Neuronal stem cell (in vitro differentiated cells): ENCODE results near the gene ADAM19.

Experiments
- DNase-seq: peaks from one replicate; pipeline ENCODE4 v3.0.0-alpha.2; 2013; ENCODE audit warnings: low spot score
- H2AFZ ChIP-seq: one replicate; pipeline ENCODE4 v1.6.1; 2013; ENCODE audit warnings: mild to moderate bottlenecking, low read length, inconsistent platforms
- H2AK5ac ChIP-seq: 2 replicates; pipeline ENCODE4 v1.6.1; 2013; ENCODE audit warnings: low read depth, mild to moderate bottlenecking, inconsistent platforms, low read length, moderate library complexity, mixed read lengths
- H2BK120ac ChIP-seq: 2 replicates; pipeline ENCODE4 v1.6.1; 2013; ENCODE audit warnings: low read depth, mild to moderate bottlenecking, inconsistent platforms, low read length, moderate library complexity, mixed read lengths
- H2BK12ac ChIP-seq: one replicate; pipeline ENCODE4 v1.6.1; 2013; ENCODE audit warnings: low read length, inconsistent platforms
- H2BK15ac ChIP-seq: 2 replicates; pipeline ENCODE4 v1.6.1; 2013; ENCODE audit warnings: mild to moderate bottlenecking, low read length, inconsistent platforms, mixed read lengths
- H2BK5ac ChIP-seq: one replicate; pipeline ENCODE4 v1.6.1; 2013; ENCODE audit warnings: inconsistent platforms, mild to moderate bottlenecking, low read length, moderate library complexity
- H3K14ac ChIP-seq: one replicate; pipeline ENCODE4 v1.6.1; 2013; ENCODE audit warnings: low read length, inconsistent platforms
- H3K18ac ChIP-seq: 2 replicates; pipeline ENCODE4 v1.6.1; 2013; ENCODE audit warnings: low read length, inconsistent platforms
- H3K23ac ChIP-seq: 2 replicates; pipeline ENCODE4 v1.6.1; 2013; ENCODE audit warnings: low read depth, mild to moderate bottlenecking, mixed read lengths, low read length, inconsistent platforms; ENCODE audit not compliant: poor library complexity
- H3K27ac ChIP-seq: replicated peaks from 3 replicates; pipeline ENCODE4 v1.5.1; 2013; ENCODE audit warnings: low read length, inconsistent platforms
- H3K27me3 ChIP-seq, 3 experiments: 2 replicates each; pipeline ENCODE4 v1.6.1; 2013; ENCODE audit warnings: low read length in 3 of 3, mild to moderate bottlenecking in 2 of 3, inconsistent platforms in 1 of 3, low read depth in 1 of 3, mixed read lengths in 1 of 3, moderate library complexity in 1 of 3; ENCODE audit not compliant: control insufficient read depth in 3 of 3, insufficient read depth in 3 of 3
- H3K36me3 ChIP-seq, 2 donors: replicated peaks in 1 of 2; 2 replicates each; pipeline ENCODE4 v1.6.1; 2013; ENCODE audit warnings: low read length in 2 of 2; ENCODE audit not compliant: control insufficient read depth in 2 of 2, insufficient read depth in 2 of 2
- H3K4ac ChIP-seq: 2 replicates; pipeline ENCODE4 v1.6.1; 2013; ENCODE audit warnings: inconsistent platforms, mild to moderate bottlenecking, low read length, moderate library complexity
- H3K4me1 ChIP-seq, 2 donors: 1 replicate in 1 of 2; 2 replicates in 1 of 2; pipeline ENCODE4 v1.6.1; 2013; ENCODE audit warnings: low read length in 2 of 2, low read depth in 1 of 2; ENCODE audit not compliant: control insufficient read depth in 2 of 2, insufficient read depth in 1 of 2
- H3K4me2 ChIP-seq: one replicate; pipeline ENCODE4 v1.6.1; 2013; ENCODE audit warnings: mild to moderate bottlenecking, low read length, inconsistent platforms; ENCODE audit not compliant: insufficient read depth, poor library complexity, severe bottlenecking
- H3K4me3 ChIP-seq, 2 donors: 2 replicates each; pipeline ENCODE4 v1.5.1; 2013; ENCODE audit warnings: low read length in 2 of 2, mild to moderate bottlenecking in 2 of 2, inconsistent platforms in 1 of 2, moderate library complexity in 1 of 2
- H3K79me1 ChIP-seq: one replicate; pipeline ENCODE4 v1.6.1; 2013; ENCODE audit warnings: low read depth, mild to moderate bottlenecking, inconsistent platforms, low read length, moderate library complexity
- H3K9ac ChIP-seq: one replicate; pipeline ENCODE4 v1.6.1; 2013; ENCODE audit warnings: mild to moderate bottlenecking, low read depth, low read length, inconsistent platforms; ENCODE audit not compliant: poor library complexity
- H3K9me3 ChIP-seq, 2 donors: replicated peaks in 1 of 2; 2 replicates each; pipeline versions ENCODE3 to v1.6.1; 2013; ENCODE audit warnings: low read length in 2 of 2, mild to moderate bottlenecking in 2 of 2, inconsistent platforms in 1 of 2, low read depth in 1 of 2, mixed read lengths in 1 of 2, moderate library complexity in 1 of 2; ENCODE audit not compliant: control insufficient read depth in 2 of 2, insufficient read depth in 1 of 2
- H4K8ac ChIP-seq: one replicate; pipeline ENCODE4 v1.6.1; 2013; ENCODE audit warnings: low read depth, mild to moderate bottlenecking, inconsistent platforms, low read length, moderate library complexity
- H4K91ac ChIP-seq: one replicate; pipeline ENCODE4 v1.6.1; 2013; ENCODE audit warnings: low read length, low read depth, mild to moderate bottlenecking, inconsistent platforms; ENCODE audit not compliant: poor library complexity
- WGBS, 2 donors: extraction: QIAGEN DNeasy Blood & Tissue Kit; methylation state at CpG; one replicate each; pipeline ENCODE4 v1.1.7; 2013; ENCODE audit warnings: missing lambda C conversion rate in 2 of 2, mixed read lengths in 1 of 2; ENCODE audit not compliant: insufficient read length in 2 of 2, insufficient replicate concordance in 1 of 2; ENCODE audit errors: extremely low coverage in 2 of 2; 5-methylcytosine and 5-hydroxymethylcytosine counted together

Gene ADAM19

GRCh38 chr5:157545610-157546310, 29.8 kb downstream of the ADAM19 start:
- Histone ChIP-seq H4K8ac (no peak overlapping the region), H3K36me3 (no peaks in the 10 kb centered on the region), H2BK120ac (no peak overlapping the region), H3K9me3 (no peaks in the 10 kb centered on the region), H3K18ac (peak overlapping the region; percentile 30), H3K4me2 (no peak overlapping the region), H3K79me1 (peaks cover 3% of the 10 kb centered on the region), H2BK15ac (no peak overlapping the region), H3K27ac (no peak overlapping the region), H3K23ac (no peak overlapping the region), H2BK5ac (no peak overlapping the region), H2AK5ac (no peak overlapping the region), H2BK12ac (no peak overlapping the region), H3K9ac (no peak overlapping the region), H3K14ac (no peak overlapping the region), H3K27me3 (no peaks in the 10 kb centered on the region), H3K4me1 (peaks cover 14 to 20% of the 10 kb centered on the region in 2 donors), H3K4me3 (no peak overlapping the region), H3K4ac (no peak overlapping the region), H4K91ac (no peak overlapping the region), H2AFZ (no peak overlapping the region)
- no peak for DNase-seq
- no CpG with 5 or more reads among the region's 4 CpGs for whole genome bisulfite sequencing, 2 donors

- Histone ChIP-seq H3K14ac (no peak overlapping the region), H3K23ac (no peak overlapping the region), H3K4ac (no peak overlapping the region), H2AK5ac (no peak overlapping the region), H3K36me3 (no peaks in the 10 kb centered on the region), H2BK12ac (no peak overlapping the region), H3K27ac (no peak overlapping the region), H3K4me3 (no peak overlapping the region), H3K9ac (no peak overlapping the region), H3K27me3 (no peaks in the 10 kb centered on the region), H3K18ac (no peak overlapping the region), H3K9me3 (no peaks in the 10 kb centered on the region), H3K4me1 (peaks cover 18 to 25% of the 10 kb centered on the region in 2 donors), H4K8ac (no peak overlapping the region), H3K4me2 (no peak overlapping the region), H2AFZ (no peak overlapping the region), H3K79me1 (peaks cover 3% of the 10 kb centered on the region), H2BK120ac (no peak overlapping the region), H2BK15ac (no peak overlapping the region), H2BK5ac (no peak overlapping the region), H4K91ac (no peak overlapping the region)
- no peak for DNase-seq
- whole genome bisulfite sequencing, 2 donors = no CpG with 5 or more reads among the region's 7 CpGs
Observed at GRCh38 chr5:157544623-157544989, 31.0 kb downstream of the ADAM19 start.

GRCh38 chr5:157543825-157544622, 31.6 kb downstream of the ADAM19 start:
- Histone ChIP-seq H3K23ac (no peak overlapping the region), H3K9me3 (no peaks in the 10 kb centered on the region), H2BK15ac (no peak overlapping the region), H4K91ac (no peak overlapping the region), H3K18ac (no peak overlapping the region), H3K36me3 (no peaks in the 10 kb centered on the region), H2BK120ac (no peak overlapping the region), H3K14ac (no peak overlapping the region), H2BK12ac (no peak overlapping the region), H3K9ac (no peak overlapping the region), H3K4me1 (peaks cover 18 to 25% of the 10 kb centered on the region in 2 donors), H3K4ac (no peak overlapping the region), H3K27me3 (no peaks in the 10 kb centered on the region), H3K27ac (no peak overlapping the region), H2AK5ac (no peak overlapping the region), H2BK5ac (no peak overlapping the region), H3K4me2 (no peak overlapping the region), H3K79me1 (peaks cover 3% of the 10 kb centered on the region), H2AFZ (no peak overlapping the region), H3K4me3 (no peak overlapping the region), H4K8ac (no peak overlapping the region)
- DNase-seq = no peak
- no CpG with 5 or more reads among the region's 10 CpGs for WGBS, 2 donors

GRCh38 chr5:157542282-157543000, 33.1 kb downstream of the ADAM19 start:
- no peaks in the 10 kb centered on the region for H3K36me3 ChIP-seq
- no peak overlapping the region for H3K23ac ChIP-seq
- H3K4me1 ChIP-seq = peaks cover 17 to 21% of the 10 kb centered on the region in 2 donors
- H3K18ac ChIP-seq = no peak overlapping the region
- no peaks in the 10 kb centered on the region for H3K9me3 ChIP-seq
- no peak overlapping the region for H4K8ac ChIP-seq
- no peak overlapping the region for H2AK5ac ChIP-seq
- no peak for DNase-seq
- no peak overlapping the region for H4K91ac ChIP-seq
- H3K9ac ChIP-seq = no peak overlapping the region
- H3K4me2 ChIP-seq = no peak overlapping the region
- no peak overlapping the region for H2AFZ ChIP-seq
- H3K27me3 ChIP-seq = no peaks in the 10 kb centered on the region
- no peak overlapping the region for H2BK120ac ChIP-seq
- no peak overlapping the region for H2BK15ac ChIP-seq
- no peak overlapping the region for H2BK5ac ChIP-seq
- no peak overlapping the region for H3K4me3 ChIP-seq
- no peak overlapping the region for H3K27ac ChIP-seq
- H2BK12ac ChIP-seq = no peak overlapping the region
- H3K79me1 ChIP-seq = peaks cover 3% of the 10 kb centered on the region
- H3K14ac ChIP-seq = no peak overlapping the region
- WGBS, 2 donors = no CpG with 5 or more reads among the region's 14 CpGs
- no peak overlapping the region for H3K4ac ChIP-seq
